NCI-H2029 (cell line): Measurements from ENCODE around the gene UST.
"Not testable (repeated sequence)": the region's sequence is repeated elsewhere in the genome, so short reads cannot be mapped to it uniquely, and the experiment has no call there.

Source experiments
- DNase-seq: peaks from one replicate; lab custom pipeline; 2025; lab: John Stamatoyannopoulos, UW

The UST gene

GRCh38 chr6:148904896-148905870 lies 158.4 kb downstream of the UST start:
- DNase-seq = no peak

GRCh38 chr6:148905901-148906300 lies 159.1 kb downstream of the UST start:
- no peak for DNase-seq

GRCh38 chr6:148906386-148906785 lies 159.6 kb downstream of the UST start:
- DNase-seq = no peak

- no peak for DNase-seq
Observed at GRCh38 chr6:148907573-148907972, 160.7 kb downstream of the UST start.

GRCh38 chr6:148912252-148912651 lies 165.4 kb downstream of the UST start:
- no peak for DNase-seq

- DNase-seq = peak; percentile 5
Observed at GRCh38 chr6:148915810-148916209, 169.0 kb downstream of the UST start.

GRCh38 chr6:148916485-148916884 lies 169.7 kb downstream of the UST start:
- DNase-seq = not testable (repeated sequence)

GRCh38 chr6:148924226-148925012 lies 177.6 kb downstream of the UST start:
- no peak for DNase-seq

- no peak for DNase-seq
Observed at GRCh38 chr6:148925701-148926100, 178.9 kb downstream of the UST start.

GRCh38 chr6:148926478-148926877 lies 179.6 kb downstream of the UST start:
- DNase-seq = no peak

- no peak for DNase-seq
Observed at GRCh38 chr6:148927586-148927985, 180.8 kb downstream of the UST start.

- DNase-seq = no peak
Observed at GRCh38 chr6:148928811-148929210, 182.0 kb downstream of the UST start.

- DNase-seq = no peak
Observed at GRCh38 chr6:148932208-148932607, 185.4 kb downstream of the UST start.

GRCh38 chr6:148932731-148933130 lies 185.9 kb downstream of the UST start:
- DNase-seq = no peak

GRCh38 chr6:148934539-148934938 lies 187.7 kb downstream of the UST start:
- peak; percentile 11 for DNase-seq

- DNase-seq = no peak
Observed at GRCh38 chr6:148934961-148935360, 188.1 kb downstream of the UST start.

GRCh38 chr6:148935705-148936435 lies 189.0 kb downstream of the UST start:
- DNase-seq = no peak

GRCh38 chr6:148943451-148943850 lies 196.6 kb downstream of the UST start:
- DNase-seq = no peak

GRCh38 chr6:148944608-148945007 lies 197.8 kb downstream of the UST start:
- DNase-seq = no peak

- no peak for DNase-seq
Observed at GRCh38 chr6:148945301-148946021, 198.6 kb downstream of the UST start.

GRCh38 chr6:148947621-148948444 lies 201.0 kb downstream of the UST start:
- peak; percentile 24 for DNase-seq
